ENCODE results near the gene GALP.

GALP gene

DNA sequence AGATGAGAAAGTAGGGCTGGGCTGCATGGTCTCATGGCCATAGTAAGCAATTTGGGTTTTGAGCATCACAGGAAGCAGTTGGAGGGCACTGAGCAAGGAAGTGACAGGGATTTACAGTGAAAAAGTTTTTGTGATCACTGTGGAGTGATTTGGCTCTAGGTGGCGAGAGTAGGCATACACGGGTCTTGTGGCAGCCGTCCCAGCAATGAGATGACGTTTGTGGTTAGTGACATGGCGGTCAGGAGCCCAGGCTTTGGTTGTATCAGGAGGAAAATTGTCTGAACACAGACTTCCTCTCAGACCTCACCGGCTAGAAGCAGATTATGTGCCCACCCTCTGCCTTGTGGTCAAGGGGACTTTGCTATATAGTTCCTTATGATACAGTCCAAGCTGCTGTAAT lies 31.4 kb upstream of the GALP start:
- CTCF ChIA-PET = interaction anchor here (0.6 to 2.2 kb wide), 2 partner anchors 10 to 196 kb away, joined by 3 to 7 read pairs; no protein-coding TSS in a partner anchor
- Histone ChIP-seq H3K4me1 (ENCODE audit: control insufficient read depth, insufficient read depth, low read length) (peaks cover 12% of the 10 kb centered on the region), H3K4me3 (ENCODE audit: low read depth, low read length) (no peak overlapping the region), H3K27ac (ENCODE audit: extremely low read depth, low read depth, low read length) (no peak overlapping the region), H3K36me3 (ENCODE audit: control insufficient read depth in 2 of 2, insufficient read depth in 1 of 2, low read length in 2 of 2) (peaks cover 7 to 39% of the 10 kb centered on the region in 2 experiments; a peak in 2 of 3 replicates), H3K9me3 (ENCODE audit: control insufficient read depth, insufficient read depth, low read depth, low read length) (no peaks in the 10 kb centered on the region)
- TF ChIP-seq, protein P1, sequence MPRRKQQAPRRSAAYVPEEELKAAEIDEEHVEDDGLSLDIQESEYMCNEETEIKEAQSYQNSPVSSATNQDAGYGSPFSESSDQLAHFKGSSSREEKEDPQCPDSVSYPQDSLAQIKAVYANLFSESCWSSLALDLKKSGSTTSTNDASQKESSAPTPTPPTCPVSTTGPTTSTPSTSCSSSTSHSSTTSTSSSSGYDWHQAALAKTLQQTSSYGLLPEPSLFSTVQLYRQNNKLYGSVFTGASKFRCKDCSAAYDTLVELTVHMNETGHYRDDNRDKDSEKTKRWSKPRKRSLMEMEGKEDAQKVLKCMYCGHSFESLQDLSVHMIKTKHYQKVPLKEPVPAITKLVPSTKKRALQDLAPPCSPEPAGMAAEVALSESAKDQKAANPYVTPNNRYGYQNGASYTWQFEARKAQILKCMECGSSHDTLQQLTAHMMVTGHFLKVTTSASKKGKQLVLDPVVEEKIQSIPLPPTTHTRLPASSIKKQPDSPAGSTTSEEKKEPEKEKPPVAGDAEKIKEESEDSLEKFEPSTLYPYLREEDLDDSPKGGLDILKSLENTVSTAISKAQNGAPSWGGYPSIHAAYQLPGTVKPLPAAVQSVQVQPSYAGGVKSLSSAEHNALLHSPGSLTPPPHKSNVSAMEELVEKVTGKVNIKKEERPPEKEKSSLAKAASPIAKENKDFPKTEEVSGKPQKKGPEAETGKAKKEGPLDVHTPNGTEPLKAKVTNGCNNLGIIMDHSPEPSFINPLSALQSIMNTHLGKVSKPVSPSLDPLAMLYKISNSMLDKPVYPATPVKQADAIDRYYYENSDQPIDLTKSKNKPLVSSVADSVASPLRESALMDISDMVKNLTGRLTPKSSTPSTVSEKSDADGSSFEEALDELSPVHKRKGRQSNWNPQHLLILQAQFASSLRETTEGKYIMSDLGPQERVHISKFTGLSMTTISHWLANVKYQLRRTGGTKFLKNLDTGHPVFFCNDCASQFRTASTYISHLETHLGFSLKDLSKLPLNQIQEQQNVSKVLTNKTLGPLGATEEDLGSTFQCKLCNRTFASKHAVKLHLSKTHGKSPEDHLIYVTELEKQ (tag by site-specific recombination; IDR thresholded peaks at IDR 0.05; ENCODE audit: borderline replicate concordance) = no peak
- TF ChIP-seq ZNF16 (tag by site-specific recombination; IDR thresholded peaks at IDR 0.05; ENCODE audit: low read depth) (no peak), ZNF292 (tag by site-specific recombination; IDR thresholded peaks at IDR 0.05; ENCODE audit: borderline replicate concordance, low read depth) (no peak), TRIM28 (IDR thresholded peaks at IDR 0.05; ENCODE audit: borderline replicate concordance, low read length) (no peak), ZNF121 (tag by site-specific recombination; IDR thresholded peaks at IDR 0.05) (no peak), ZSCAN16 (tag by site-specific recombination; IDR thresholded peaks at IDR 0.05) (no peak), ZFP37 (tag by site-specific recombination; IDR thresholded peaks at IDR 0.05) (no peak), BCL11B (tag by site-specific recombination; IDR thresholded peaks at IDR 0.05; ENCODE audit: low read depth) (no peak), ZNF239 (tag by site-specific recombination; IDR thresholded peaks at IDR 0.05) (no peak), ZNF324 (tag by site-specific recombination; IDR thresholded peaks at IDR 0.05) (no peak)
- TF ChIP-seq, protein P2, sequence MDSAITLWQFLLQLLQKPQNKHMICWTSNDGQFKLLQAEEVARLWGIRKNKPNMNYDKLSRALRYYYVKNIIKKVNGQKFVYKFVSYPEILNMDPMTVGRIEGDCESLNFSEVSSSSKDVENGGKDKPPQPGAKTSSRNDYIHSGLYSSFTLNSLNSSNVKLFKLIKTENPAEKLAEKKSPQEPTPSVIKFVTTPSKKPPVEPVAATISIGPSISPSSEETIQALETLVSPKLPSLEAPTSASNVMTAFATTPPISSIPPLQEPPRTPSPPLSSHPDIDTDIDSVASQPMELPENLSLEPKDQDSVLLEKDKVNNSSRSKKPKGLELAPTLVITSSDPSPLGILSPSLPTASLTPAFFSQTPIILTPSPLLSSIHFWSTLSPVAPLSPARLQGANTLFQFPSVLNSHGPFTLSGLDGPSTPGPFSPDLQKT (IDR thresholded peaks at IDR 0.05; ENCODE audit: borderline replicate concordance, low read depth, low read length) = no peak
- POLR2A ChIA-PET = no interaction called here

DNA sequence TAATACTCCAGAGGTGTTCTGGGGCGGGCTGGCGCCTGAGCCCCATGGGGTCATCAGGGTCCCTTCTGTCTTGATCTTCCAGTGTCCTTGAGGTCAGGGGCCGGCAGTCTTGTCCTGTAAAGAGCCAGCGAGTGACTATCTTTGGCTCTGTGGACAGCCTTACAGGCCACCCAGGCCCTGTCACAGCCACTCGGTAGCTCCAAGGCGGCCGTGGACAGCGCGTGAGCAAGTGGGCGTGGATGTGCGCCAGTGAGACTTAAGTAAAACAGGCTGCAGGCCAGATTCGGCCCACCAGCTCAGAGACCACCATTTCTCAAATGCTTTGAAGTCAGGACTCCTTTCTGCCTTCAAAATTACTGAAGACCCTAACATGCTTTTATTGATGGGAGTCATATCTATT lies 31.0 kb upstream of the GALP start:
- Histone ChIP-seq H3K4me1 (ENCODE audit: control insufficient read depth, insufficient read depth, low read length) (peaks cover 10% of the 10 kb centered on the region), H3K4me3 (ENCODE audit: low read depth, low read length) (no peak overlapping the region), H3K36me3 (ENCODE audit: control insufficient read depth in 2 of 2, insufficient read depth in 1 of 2, low read length in 2 of 2) (peaks cover 7 to 43% of the 10 kb centered on the region in 2 experiments; a peak in 2 of 3 replicates), H3K9me3 (ENCODE audit: control insufficient read depth, insufficient read depth, low read depth, low read length) (no peaks in the 10 kb centered on the region), H3K27ac (ENCODE audit: extremely low read depth, low read depth, low read length) (no peak overlapping the region)
- TF ChIP-seq ZNF302 (tag by site-specific recombination; IDR thresholded peaks at IDR 0.05; ENCODE audit: low read depth) = no peak
- no peak for TF ChIP-seq YY1 (tag by site-specific recombination; IDR thresholded peaks at IDR 0.05)
- TF ChIP-seq, protein P3, sequence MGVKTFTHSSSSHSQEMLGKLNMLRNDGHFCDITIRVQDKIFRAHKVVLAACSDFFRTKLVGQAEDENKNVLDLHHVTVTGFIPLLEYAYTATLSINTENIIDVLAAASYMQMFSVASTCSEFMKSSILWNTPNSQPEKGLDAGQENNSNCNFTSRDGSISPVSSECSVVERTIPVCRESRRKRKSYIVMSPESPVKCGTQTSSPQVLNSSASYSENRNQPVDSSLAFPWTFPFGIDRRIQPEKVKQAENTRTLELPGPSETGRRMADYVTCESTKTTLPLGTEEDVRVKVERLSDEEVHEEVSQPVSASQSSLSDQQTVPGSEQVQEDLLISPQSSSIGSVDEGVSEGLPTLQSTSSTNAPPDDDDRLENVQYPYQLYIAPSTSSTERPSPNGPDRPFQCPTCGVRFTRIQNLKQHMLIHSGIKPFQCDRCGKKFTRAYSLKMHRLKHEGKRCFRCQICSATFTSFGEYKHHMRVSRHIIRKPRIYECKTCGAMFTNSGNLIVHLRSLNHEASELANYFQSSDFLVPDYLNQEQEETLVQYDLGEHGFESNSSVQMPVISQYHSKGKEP (tag by site-specific recombination; IDR thresholded peaks at IDR 0.05) = no peak
- TF ChIP-seq, protein P4, sequence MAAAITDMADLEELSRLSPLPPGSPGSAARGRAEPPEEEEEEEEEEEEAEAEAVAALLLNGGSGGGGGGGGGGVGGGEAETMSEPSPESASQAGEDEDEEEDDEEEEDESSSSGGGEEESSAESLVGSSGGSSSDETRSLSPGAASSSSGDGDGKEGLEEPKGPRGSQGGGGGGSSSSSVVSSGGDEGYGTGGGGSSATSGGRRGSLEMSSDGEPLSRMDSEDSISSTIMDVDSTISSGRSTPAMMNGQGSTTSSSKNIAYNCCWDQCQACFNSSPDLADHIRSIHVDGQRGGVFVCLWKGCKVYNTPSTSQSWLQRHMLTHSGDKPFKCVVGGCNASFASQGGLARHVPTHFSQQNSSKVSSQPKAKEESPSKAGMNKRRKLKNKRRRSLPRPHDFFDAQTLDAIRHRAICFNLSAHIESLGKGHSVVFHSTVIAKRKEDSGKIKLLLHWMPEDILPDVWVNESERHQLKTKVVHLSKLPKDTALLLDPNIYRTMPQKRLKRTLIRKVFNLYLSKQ (tag by site-specific recombination; IDR thresholded peaks at IDR 0.05; ENCODE audit: borderline replicate concordance) = no peak
- TF ChIP-seq, protein P5, sequence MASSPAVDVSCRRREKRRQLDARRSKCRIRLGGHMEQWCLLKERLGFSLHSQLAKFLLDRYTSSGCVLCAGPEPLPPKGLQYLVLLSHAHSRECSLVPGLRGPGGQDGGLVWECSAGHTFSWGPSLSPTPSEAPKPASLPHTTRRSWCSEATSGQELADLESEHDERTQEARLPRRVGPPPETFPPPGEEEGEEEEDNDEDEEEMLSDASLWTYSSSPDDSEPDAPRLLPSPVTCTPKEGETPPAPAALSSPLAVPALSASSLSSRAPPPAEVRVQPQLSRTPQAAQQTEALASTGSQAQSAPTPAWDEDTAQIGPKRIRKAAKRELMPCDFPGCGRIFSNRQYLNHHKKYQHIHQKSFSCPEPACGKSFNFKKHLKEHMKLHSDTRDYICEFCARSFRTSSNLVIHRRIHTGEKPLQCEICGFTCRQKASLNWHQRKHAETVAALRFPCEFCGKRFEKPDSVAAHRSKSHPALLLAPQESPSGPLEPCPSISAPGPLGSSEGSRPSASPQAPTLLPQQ (tag by site-specific recombination; IDR thresholded peaks at IDR 0.05) = no peak
- TF ChIP-seq ZNF501 (tag by site-specific recombination; IDR thresholded peaks at IDR 0.05) = no peak
- TF ChIP-seq, protein P6, sequence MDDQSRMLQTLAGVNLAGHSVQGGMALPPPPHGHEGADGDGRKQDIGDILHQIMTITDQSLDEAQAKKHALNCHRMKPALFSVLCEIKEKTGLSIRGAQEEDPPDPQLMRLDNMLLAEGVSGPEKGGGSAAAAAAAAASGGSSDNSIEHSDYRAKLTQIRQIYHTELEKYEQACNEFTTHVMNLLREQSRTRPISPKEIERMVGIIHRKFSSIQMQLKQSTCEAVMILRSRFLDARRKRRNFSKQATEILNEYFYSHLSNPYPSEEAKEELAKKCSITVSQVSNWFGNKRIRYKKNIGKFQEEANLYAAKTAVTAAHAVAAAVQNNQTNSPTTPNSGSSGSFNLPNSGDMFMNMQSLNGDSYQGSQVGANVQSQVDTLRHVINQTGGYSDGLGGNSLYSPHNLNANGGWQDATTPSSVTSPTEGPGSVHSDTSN (CRISPR knock-in tag; IDR thresholded peaks at IDR 0.05) = no peak
- TF ChIP-seq ZBTB21 (tag by site-specific recombination; IDR thresholded peaks at IDR 0.05) = no peak
- ChIA-PET CTCF (interaction anchor here (0.6 to 2.2 kb wide), 2 partner anchors 10 to 196 kb away, joined by 3 to 7 read pairs; no protein-coding TSS in a partner anchor), POLR2A (interaction anchor here (1.1 kb wide), 1 partner anchor 10 kb away, joined by 4 read pairs; no protein-coding TSS in a partner anchor)

Data from HEK293 (cell line).